HG02852 (cell line): ENCODE results near the gene PIMREG.

ENCODE experiments used
- ATAC-seq: cut with Tn5 transposase; IDR thresholded peaks from one replicate; pipeline ENCODE4 v1.9.1; 2021; ENCODE audit warnings: mild to moderate bottlenecking, moderate library complexity; ENCODE audit not compliant: unreplicated experiment

Gene PIMREG

DNA sequence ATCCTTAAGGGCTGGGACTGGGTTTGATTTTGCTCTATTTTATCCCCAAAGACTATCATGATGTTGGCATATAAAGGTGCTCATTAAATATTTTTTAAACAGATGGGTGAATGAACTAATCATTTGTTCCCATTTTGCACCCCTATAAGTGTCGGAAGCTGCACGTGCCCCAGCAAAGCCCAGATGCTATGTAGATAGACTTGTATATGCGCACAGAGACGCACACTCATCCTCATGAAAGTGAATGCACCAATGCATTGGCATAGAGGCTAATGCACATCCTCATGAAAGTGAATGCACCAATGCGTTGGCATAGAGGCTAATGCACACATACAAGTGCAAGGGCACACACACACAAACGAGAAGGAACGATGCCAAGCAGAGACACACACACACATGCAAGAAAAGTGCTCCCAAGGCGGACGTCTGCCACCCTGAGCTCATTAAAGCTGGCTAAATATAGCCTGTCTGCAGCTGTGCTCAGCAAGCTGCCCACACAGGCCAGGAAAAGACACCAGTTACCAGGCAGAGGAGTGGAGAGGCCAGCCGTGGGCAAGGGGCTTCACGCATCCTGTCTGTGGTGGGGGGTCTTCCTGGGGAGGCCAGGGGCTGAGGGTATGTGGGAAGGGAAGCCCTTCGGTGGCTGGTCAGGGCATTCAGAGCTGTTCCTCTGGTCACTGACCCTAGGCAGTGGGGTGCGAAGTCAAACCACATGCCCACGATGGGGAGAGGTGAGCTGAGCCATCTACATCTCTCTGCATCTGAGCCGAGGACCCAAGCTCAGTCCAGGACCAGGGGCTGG is 52.6 kb downstream of the PIMREG start:
- ATAC-seq = no peak

DNA sequence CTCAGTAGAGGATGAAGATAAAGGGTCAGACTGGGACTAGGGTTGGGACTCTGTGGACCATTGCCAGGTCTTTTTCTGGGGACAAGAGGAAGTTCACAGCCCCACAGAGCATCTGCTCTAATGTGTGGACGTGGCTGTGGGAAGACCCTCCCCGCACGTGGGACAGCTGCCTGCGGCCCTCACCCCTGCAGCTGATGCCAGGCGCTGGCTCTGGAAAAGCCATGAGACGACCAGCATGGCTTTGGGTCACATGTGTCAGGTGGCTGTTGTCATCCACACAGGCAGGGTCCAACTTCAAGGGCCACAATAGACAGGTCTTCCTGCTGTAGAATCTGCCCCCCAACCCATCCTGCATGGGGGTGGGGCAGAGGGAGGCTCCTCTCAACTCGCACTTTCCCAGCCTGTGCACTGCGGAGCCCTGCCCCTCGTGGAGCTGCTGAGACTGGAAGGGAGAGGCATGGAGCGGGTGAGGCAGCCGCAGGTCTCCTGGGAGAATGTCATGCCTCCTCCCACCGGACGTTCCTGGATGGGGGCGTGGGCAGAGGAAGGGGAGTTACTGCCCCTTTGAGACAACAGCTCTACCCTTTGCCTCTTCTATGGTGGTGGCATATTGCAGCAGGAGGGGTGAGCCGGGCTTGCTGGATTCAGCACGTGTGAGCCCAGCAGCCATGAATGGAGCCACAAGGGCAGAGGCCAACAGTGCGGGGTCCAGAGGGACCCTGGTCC is 53.4 kb downstream of the PIMREG start:
- no peak for ATAC-seq

DNA sequence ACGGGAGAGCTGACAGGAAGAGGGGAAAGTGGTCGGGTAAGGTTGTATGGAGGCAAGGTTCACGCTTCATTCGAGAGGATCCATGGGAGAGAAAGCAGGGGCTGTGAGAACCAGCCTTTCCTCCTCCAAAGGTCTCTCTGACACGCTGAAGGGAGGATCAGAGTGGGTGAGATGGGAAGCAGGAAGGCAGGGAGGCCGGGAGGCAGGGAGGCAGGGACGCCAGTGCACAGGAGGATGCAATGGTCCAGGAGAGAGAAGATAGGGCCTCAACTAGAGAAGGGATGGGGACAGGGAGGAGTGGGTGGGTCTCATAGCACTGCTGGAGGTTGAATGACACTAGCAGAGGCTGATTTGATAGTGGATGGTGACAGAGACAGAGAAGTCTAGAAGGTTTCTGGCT is 54.1 kb downstream of the PIMREG start:
- ATAC-seq = no peak

DNA sequence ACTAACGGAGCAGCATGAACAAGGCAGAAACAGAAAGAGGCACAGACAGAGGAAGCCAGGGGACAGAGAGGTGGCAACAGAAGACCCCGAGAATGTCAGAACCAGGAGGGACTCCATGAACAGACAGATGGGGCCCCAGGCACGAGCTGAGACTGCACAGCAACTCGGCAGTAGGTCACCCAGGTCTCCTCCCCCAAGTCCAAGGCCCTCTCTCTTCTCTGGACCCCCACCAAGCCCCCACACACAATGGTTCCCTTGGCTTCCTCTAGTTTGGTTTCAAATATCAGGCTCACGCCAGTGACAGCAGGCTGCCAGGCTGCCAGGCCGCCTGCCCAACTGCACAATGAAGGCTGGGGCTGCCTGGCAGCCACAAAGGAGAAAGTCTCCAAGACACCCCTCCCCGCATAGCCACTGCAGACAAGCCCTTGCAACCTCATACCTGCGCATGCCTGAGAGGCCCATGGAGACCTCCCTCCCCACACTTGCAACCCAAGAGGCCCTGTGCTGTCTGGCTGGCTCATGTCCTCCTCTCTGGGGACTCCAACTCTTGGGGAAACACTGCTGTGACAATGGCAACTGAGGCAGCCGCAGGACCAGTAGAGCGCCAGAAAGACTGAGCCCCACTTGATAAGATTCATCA is 54.8 kb downstream of the PIMREG start:
- ATAC-seq = no peak
